Fibroblast of lung (primary cell): ENCODE measurements around the gene PTCRA. TPM values are rescaled to one million over a fixed set of nuclear protein-coding genes. Genes with fewer than 3 reads are reported as not detected.
A peak's percentile ranks its signal among the peaks of the same experiment; 100 is the strongest.

Source experiments
- DNase-seq, 2 donors: peaks; one replicate each; pipeline versions ENCODE4 v3.0.0 to v3.0.0-alpha.2; 2010; ENCODE audit warnings: low read depth in 2 of 2
- H2AFZ ChIP-seq: 2 replicates; pipeline ENCODE4 v1.5.1; 2012; ENCODE audit warnings: low read length, control low read depth, inconsistent platforms
- H3K27ac ChIP-seq: 2 replicates; pipeline ENCODE4 v1.5.1; 2011; ENCODE audit warnings: low read length, control low read depth; ENCODE audit not compliant: insufficient read depth
- H3K27me3 ChIP-seq: 2 replicates; pipeline ENCODE4 v1.5.1; 2011; ENCODE audit warnings: mild to moderate bottlenecking, low read length; ENCODE audit not compliant: control insufficient read depth, insufficient read depth
- H3K36me3 ChIP-seq: 2 replicates; pipeline ENCODE4 v1.5.1; 2011; ENCODE audit warnings: low read length; ENCODE audit not compliant: control insufficient read depth, insufficient read depth
- H3K4me1 ChIP-seq: 2 replicates; pipeline ENCODE4 v1.5.1; 2011; ENCODE audit warnings: low read length; ENCODE audit not compliant: control insufficient read depth, insufficient read depth; ENCODE audit errors: extremely low read depth
- H3K4me2 ChIP-seq: 2 replicates; pipeline ENCODE4 v1.5.1; 2011; ENCODE audit warnings: low read length, control low read depth; ENCODE audit not compliant: insufficient read depth; ENCODE audit errors: extremely low read depth
- H3K4me3 ChIP-seq, 4 experiments: fragments of 200-600 bp in 1 of 4; sonication (generic) in 1 of 4; replicated peaks in 1 of 4; 2 replicates each; pipeline ENCODE4 v1.5.1; 2011 to 2016; ENCODE audit warnings: low read length in 4 of 4, low read depth in 3 of 4, mild to moderate bottlenecking in 3 of 4, control low read depth in 2 of 4, inconsistent platforms in 1 of 4, mixed read lengths in 1 of 4; ENCODE audit not compliant: insufficient read depth in 1 of 4; ENCODE audit errors: control extremely low read depth in 1 of 4
- H3K79me2 ChIP-seq: 2 replicates; pipeline ENCODE4 v1.5.1; 2012; ENCODE audit warnings: mild to moderate bottlenecking, low read length, inconsistent platforms; ENCODE audit not compliant: control insufficient read depth, insufficient read depth
- H3K9ac ChIP-seq: 2 replicates; pipeline ENCODE4 v1.5.1; 2011; ENCODE audit warnings: mild to moderate bottlenecking, low read length, control low read depth; ENCODE audit not compliant: insufficient read depth
- H3K9me3 ChIP-seq: 2 replicates; pipeline ENCODE4 v1.5.1; 2012; ENCODE audit warnings: low read depth, low read length; ENCODE audit not compliant: control insufficient read depth, insufficient read depth
- H4K20me1 ChIP-seq: 2 replicates; pipeline ENCODE4 v1.5.1; 2011; ENCODE audit warnings: low read length; ENCODE audit not compliant: control insufficient read depth, insufficient read depth; ENCODE audit errors: extremely low read depth
- CTCF ChIP-seq, 2 donors: IDR thresholded peaks in 1 of 2; conservative IDR thresholded peaks in 1 of 2; 1 replicate in 1 of 2; 2 replicates in 1 of 2; pipeline ENCODE4 v1.5.1; 2011 to 2012; ENCODE audit warnings: low read length in 2 of 2, control low read depth in 1 of 2, inconsistent platforms in 1 of 2, low read depth in 1 of 2, mild to moderate bottlenecking in 1 of 2
- EZH2 ChIP-seq: IDR thresholded peaks from 2 replicates; pipeline ENCODE4 v1.5.1; 2012; ENCODE audit warnings: low read length, control low read depth, mild to moderate bottlenecking; ENCODE audit errors: missing control alignments
- polyA plus RNA-seq, 2 donors: library from polyadenylated mRNA; depleted of rRNA in 1 of 2; stranded (reverse) in 1 of 2; unstranded in 1 of 2; fragments of >200 nt; gene quantifications; 2 replicates each; pipeline ENCODE4 v1.2.1, GENCODE V29; 2011 to 2012; ENCODE audit warnings: missing spikeins in 1 of 2
- total RNA-seq: library from RNA; depleted of rRNA; stranded (reverse); fragments of >200 nt; gene quantifications from 2 replicates; pipeline ENCODE4 v1.2.1, GENCODE V29; 2014

PTCRA gene
- total and polyA plus RNA-seq, 2 donors (not counting 1 experiment from before 2014, with no cell fraction given), result not detected

GRCh38 chr6:42923666-42924065 is 7.8 kb downstream of the PTCRA start:
- DNase-seq, result no peak
- no peak overlapping the region for H3K4me2 ChIP-seq
- no peak overlapping the region for H3K9ac ChIP-seq
- no peak overlapping the region for H3K27ac ChIP-seq
- no peaks in the 10 kb centered on the region for H4K20me1 ChIP-seq
- H3K4me3 ChIP-seq, result no peak overlapping the region
- H3K27me3 ChIP-seq, result no peaks in the 10 kb centered on the region
- no peaks in the 10 kb centered on the region for H3K79me2 ChIP-seq
- no peak overlapping the region for H2AFZ ChIP-seq
- H3K4me1 ChIP-seq, result no peaks in the 10 kb centered on the region
- H3K9me3 ChIP-seq, result no peaks in the 10 kb centered on the region
- H3K36me3 ChIP-seq, result no peaks in the 10 kb centered on the region
- no peak for TF ChIP-seq CTCF (conservative IDR thresholded peaks at IDR 0.05 in 1 of 2, IDR thresholded peaks at IDR 0.05 in 1 of 2; ENCODE audit: low read depth in 1 of 2, low read length in 2 of 2)
- no peak for TF ChIP-seq EZH2

GRCh38 chr6:42925248-42925857 is 9.5 kb downstream of the PTCRA start:
- H3K4me2 ChIP-seq, result no peak overlapping the region
- H4K20me1 ChIP-seq, result no peaks in the 10 kb centered on the region
- no peak overlapping the region for H3K9ac ChIP-seq
- H3K4me3 ChIP-seq, result no peak overlapping the region
- no peak overlapping the region for H3K27ac ChIP-seq
- H3K79me2 ChIP-seq, result no peaks in the 10 kb centered on the region
- no peaks in the 10 kb centered on the region for H3K36me3 ChIP-seq
- no peak for DNase-seq
- H3K4me1 ChIP-seq, result no peaks in the 10 kb centered on the region
- TF ChIP-seq CTCF (conservative IDR thresholded peaks at IDR 0.05 in 1 of 2, IDR thresholded peaks at IDR 0.05 in 1 of 2; ENCODE audit: low read depth in 1 of 2, low read length in 2 of 2), result no peak
- no peak for TF ChIP-seq EZH2
- H3K27me3 ChIP-seq, result no peaks in the 10 kb centered on the region
- H2AFZ ChIP-seq, result no peak overlapping the region
- no peaks in the 10 kb centered on the region for H3K9me3 ChIP-seq

GRCh38 chr6:42928986-42929820 is 13.3 kb downstream of the PTCRA start, which contains the start of gene CNPY3:
Gene CNPY3, plus strand, starts transcription at chr6:42929480. Its CDS starts 91 bp downstream, at chr6:42929571.
- peak within 1 kb of the TSS; percentile 86 for H3K27ac ChIP-seq
- H3K79me2 ChIP-seq, result peaks cover 20% of the 10 kb centered on the region
- no peaks in the 10 kb centered on the region for H4K20me1 ChIP-seq
- peak within 1 kb of the TSS; percentile 84 for H3K4me2 ChIP-seq
- peak within 1 kb of the TSS; percentile 68 to 92 (median 82) for H3K4me3 ChIP-seq
- DNase-seq, result peak; percentile 96 to 99
- peaks cover 2% of the 10 kb centered on the region for H3K36me3 ChIP-seq
- no peaks in the 10 kb centered on the region for H3K27me3 ChIP-seq
- no peaks in the 10 kb centered on the region for H3K9me3 ChIP-seq
- peak within 1 kb of the TSS; percentile 71 for H3K9ac ChIP-seq
- H2AFZ ChIP-seq, result peak within 1 kb of the TSS; percentile 79
- H3K4me1 ChIP-seq, result peaks cover 3% of the 10 kb centered on the region
- TF ChIP-seq CTCF (conservative IDR thresholded peaks at IDR 0.05 in 1 of 2, IDR thresholded peaks at IDR 0.05 in 1 of 2; ENCODE audit: low read depth in 1 of 2, low read length in 2 of 2) (no peak), EZH2 (no peak)
